Epithelial cell of esophagus (primary cell): ENCODE results near the gene NIPA2.

Source experiments
- DNase-seq: peaks from one replicate; pipeline ENCODE4 v3.0.0; 2010; ENCODE audit warnings: low read depth
- H3K4me3 ChIP-seq: 2 replicates; pipeline ENCODE4 v1.5.1; 2011; ENCODE audit warnings: mild to moderate bottlenecking, low read length, control low read depth
- TF ChIP-seq, protein P1 (sequence below): IDR thresholded peaks from 2 replicates; pipeline ENCODE4 v1.5.1; 2011; ENCODE audit warnings: low read depth, mild to moderate bottlenecking, low read length, control low read depth, inconsistent platforms; ENCODE audit not compliant: insufficient read depth; ENCODE audit errors: missing control alignments

NIPA2 gene

DNA sequence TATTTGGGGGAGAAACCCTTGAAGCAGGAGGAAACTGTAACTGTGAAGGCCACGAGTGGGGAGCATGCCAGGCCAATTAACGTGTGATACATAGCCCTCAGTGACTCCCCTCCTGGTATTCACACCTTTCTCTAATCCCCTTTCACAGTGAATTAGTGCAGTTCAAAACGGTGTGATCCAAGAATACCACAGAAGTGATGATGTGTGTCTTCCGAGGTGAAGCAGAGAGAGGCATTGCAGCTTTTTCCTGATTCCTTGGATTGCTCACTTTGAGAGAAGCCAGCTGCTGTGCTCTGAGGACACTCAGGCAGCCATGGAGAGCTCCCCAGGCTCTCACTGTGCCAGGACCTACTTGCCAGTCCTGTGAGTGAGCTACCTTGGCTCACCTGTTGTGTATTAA is 17.3 kb downstream of the NIPA2 start:
- no peak for DNase-seq
- H3K4me3 ChIP-seq = no peak overlapping the region
- TF ChIP-seq, protein P1, sequence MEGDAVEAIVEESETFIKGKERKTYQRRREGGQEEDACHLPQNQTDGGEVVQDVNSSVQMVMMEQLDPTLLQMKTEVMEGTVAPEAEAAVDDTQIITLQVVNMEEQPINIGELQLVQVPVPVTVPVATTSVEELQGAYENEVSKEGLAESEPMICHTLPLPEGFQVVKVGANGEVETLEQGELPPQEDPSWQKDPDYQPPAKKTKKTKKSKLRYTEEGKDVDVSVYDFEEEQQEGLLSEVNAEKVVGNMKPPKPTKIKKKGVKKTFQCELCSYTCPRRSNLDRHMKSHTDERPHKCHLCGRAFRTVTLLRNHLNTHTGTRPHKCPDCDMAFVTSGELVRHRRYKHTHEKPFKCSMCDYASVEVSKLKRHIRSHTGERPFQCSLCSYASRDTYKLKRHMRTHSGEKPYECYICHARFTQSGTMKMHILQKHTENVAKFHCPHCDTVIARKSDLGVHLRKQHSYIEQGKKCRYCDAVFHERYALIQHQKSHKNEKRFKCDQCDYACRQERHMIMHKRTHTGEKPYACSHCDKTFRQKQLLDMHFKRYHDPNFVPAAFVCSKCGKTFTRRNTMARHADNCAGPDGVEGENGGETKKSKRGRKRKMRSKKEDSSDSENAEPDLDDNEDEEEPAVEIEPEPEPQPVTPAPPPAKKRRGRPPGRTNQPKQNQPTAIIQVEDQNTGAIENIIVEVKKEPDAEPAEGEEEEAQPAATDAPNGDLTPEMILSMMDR = no peak

DNA sequence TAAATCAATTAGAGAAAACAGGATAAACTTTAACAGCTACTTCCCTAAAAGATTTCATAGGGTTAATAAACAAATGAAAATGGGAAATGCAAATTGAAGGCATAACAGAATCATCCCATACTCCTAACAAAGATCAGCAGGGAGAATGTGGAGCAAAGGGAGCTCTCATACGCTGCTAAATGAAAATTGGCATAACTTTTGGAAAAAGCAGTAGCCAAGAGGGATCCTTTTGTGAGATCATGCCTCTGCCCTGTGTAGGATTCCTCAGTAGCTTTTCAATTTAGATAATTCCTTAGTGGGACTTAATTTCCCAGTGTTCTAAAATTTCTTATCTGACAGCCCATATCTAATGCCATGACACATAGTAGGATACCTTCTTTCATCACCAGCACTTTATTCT is 18.2 kb downstream of the NIPA2 start:
- H3K4me3 ChIP-seq = no peak overlapping the region
- DNase-seq = no peak
- TF ChIP-seq, protein P1 = no peak

DNA sequence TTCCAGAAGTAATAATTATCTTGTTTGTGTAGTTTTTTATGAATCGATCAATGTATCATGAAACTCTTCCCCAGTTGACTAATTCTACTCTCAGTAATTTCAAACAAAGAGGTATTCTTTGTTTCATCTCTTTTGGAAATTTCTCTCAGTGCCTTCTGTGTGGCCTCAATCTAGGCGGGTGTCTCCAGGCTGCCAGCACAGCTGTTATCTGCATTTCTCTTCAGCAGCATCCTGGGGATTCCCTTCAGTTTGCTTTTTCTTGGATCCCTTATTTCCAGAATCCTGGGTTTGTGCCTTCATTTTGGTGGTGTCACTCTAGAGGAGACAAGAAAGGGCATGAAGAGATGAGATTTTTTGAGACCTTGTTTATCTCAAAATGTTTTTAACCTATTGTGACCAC is 22.7 kb downstream of the NIPA2 start:
- TF ChIP-seq, protein P1 = no peak
- H3K4me3 ChIP-seq = no peak overlapping the region
- no peak for DNase-seq

DNA sequence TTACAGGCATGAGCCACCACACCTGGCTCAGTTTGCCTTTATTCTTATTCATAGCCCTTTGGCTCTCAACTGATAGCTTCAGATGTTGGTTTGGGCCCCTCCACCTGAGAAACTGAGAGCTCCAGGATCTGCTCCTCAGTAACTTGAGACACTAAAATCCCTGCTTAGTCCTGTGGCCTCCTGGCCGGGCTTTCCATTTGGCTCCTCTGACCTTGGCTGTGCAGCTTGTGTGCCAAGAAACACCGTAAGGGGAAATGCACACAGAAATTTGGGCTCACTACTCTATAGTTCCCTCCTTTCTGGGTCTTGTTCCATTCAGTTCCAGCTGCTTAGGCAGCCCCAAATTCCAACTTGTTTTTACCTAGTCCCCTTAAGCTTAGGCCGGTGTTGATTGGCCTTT is 24.9 kb downstream of the NIPA2 start:
- DNase-seq = no peak
- TF ChIP-seq, protein P1 = no peak
- no peak overlapping the region for H3K4me3 ChIP-seq

DNA sequence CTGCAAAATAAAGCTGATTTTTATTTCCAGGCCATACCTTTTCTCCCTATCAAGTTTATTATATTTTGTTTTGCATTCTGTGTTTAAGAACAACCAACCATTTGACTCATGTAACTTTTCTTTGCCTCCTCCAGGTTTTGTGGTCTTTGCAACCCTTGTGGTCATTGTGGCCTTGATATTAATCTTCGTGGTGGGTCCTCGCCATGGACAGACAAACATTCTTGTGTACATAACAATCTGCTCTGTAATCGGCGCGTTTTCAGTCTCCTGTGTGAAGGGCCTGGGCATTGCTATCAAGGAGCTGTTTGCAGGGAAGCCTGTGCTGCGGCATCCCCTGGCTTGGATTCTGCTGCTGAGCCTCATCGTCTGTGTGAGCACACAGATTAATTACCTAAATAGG is 27.6 kb downstream of the NIPA2 start:
- no peak for DNase-seq
- no peak overlapping the region for H3K4me3 ChIP-seq
- TF ChIP-seq, protein P1 = no peak

DNA sequence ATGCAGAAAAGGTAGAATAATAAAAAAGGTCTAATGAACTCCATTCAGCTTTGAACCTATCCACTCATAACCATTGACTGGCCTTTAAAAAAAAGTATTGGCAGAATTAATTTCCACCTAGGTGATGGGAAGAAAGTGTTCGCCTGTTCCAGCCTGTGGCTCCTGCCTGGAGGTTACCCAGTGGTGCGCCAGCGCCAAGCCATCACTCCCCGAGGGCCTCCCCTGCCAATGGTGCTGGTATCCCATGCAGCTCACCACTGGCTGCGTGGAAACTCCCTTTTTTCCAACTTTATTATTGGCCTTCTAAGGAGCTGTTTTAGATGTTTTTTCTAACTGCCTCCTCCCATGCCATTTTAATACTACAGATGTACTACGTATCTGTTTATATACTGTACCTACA is 29.4 kb downstream of the NIPA2 start:
- DNase-seq = no peak
- H3K4me3 ChIP-seq = no peak overlapping the region
- TF ChIP-seq, protein P1 = no peak

DNA sequence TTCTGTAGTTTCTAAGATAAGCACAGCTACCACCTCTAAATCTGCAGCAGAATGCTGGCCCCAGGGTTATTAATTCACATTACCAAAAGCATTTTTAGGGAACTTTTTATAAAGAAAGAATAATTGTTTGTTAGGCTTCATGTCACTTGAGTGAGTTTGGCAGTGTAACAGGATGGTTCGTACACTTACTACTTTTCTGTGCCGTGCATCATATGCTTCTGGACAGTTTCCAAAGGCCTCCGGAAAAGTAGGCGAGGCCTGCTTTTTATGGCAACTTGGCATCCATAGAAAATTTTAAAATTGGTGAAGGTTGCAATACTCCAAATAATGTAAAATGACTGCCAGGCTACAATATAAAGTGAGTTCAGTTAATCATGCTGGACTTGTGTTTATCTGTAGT is 30.0 kb downstream of the NIPA2 start:
- TF ChIP-seq, protein P1 = no peak
- H3K4me3 ChIP-seq = no peak overlapping the region
- no peak for DNase-seq
